Large intestine (tissue), 3 donors: Measurements from ENCODE around the gene ESPN. TPM values are rescaled to one million over a fixed set of nuclear protein-coding genes. Genes with fewer than 3 reads are reported as not detected.

ENCODE experiments used
- DNase-seq, 2 donors: peaks; one replicate each; pipeline versions ENCODE4 v3.0.0 to v3.0.0-alpha.2; 2013
- H3K27ac ChIP-seq: one replicate; pipeline ENCODE4 v1.5.1; 2013; ENCODE audit warnings: low read length
- H3K27me3 ChIP-seq: 2 replicates; pipeline ENCODE4 v1.6.1; 2013; ENCODE audit warnings: low read length; ENCODE audit not compliant: control insufficient read depth, insufficient read depth
- H3K36me3 ChIP-seq: 2 replicates; pipeline ENCODE4 v1.6.1; 2013; ENCODE audit warnings: low read length; ENCODE audit not compliant: control insufficient read depth, insufficient read depth
- H3K4me1 ChIP-seq: one replicate; pipeline ENCODE4 v1.6.1; 2013; ENCODE audit warnings: low read length; ENCODE audit not compliant: control insufficient read depth, insufficient read depth
- H3K4me3 ChIP-seq: one replicate; pipeline ENCODE4 v1.5.1; 2013; ENCODE audit warnings: low read length
- H3K9me3 ChIP-seq: one replicate; pipeline ENCODE4 v1.6.1; 2013; ENCODE audit warnings: mild to moderate bottlenecking, low read depth, low read length, moderate library complexity; ENCODE audit not compliant: control insufficient read depth
- WGBS: methylation state at CpG from one replicate; pipeline ENCODE4 v1.1.5; 2013; ENCODE audit warnings: low lambda C conversion rate; ENCODE audit not compliant: insufficient coverage; 5-methylcytosine and 5-hydroxymethylcytosine counted together
- polyA plus RNA-seq: library from polyadenylated mRNA; unstranded; fragments of 120-200 nt; gene quantifications from one replicate; pipeline ENCODE4 v1.2.1, GENCODE V29; 2013

The ESPN gene
- polyA plus RNA-seq, 1 donor: 256 TPM

GRCh38 chr1:6419397-6419803 lies 5.2 kb upstream of the ESPN start:
- H3K9me3 ChIP-seq: peaks cover 5% of the 10 kb centered on the region
- WGBS: no CpG with 5 or more reads among the region's 48 CpGs
- no peaks in the 10 kb centered on the region for H3K36me3 ChIP-seq
- no peak overlapping the region for H3K4me3 ChIP-seq
- no peak overlapping the region for H3K27ac ChIP-seq
- H3K4me1 ChIP-seq: peaks cover 36% of the 10 kb centered on the region
- H3K27me3 ChIP-seq: peaks cover 76% of the 10 kb centered on the region
- no peak for DNase-seq

DNA sequence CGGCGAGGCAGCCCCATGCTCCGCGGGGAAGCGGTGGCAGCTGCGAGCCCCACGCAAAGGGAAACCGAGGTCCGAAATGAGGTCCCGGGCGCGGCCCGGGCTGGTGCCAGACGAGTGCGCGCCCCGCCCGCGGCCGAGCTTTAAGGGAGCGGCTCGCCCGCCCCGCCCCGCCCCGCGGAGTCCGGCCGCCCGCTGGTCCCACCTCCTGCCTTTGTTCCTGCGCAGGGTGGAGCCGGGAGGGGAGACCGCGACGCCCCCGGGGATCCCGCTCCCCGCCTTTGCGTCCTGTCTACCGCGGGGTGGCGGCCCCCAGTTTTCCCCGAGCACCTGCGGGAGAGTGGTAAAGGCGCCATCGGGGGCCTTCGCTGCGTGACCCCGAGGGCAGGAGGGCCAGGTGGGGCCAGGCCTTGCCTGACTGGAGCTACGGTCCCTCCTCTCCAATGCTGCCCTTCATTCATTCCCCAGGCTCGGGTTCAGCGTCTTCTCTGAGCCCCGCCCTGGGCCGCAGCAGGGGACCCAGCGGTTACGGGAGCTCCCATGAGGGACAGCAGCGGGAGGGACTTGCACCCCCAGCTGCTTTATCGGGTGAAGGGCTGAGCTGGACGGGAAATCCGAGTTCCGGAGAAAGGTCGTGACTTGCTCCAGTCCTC lies 4.6 kb upstream of the ESPN start, which contains the start of gene HES2:
Gene HES2 (minus strand): TSS at position 116 of the 650 bp plus-strand sequence. CDS start 99 bp downstream, at position 17.
- H3K4me1 ChIP-seq: peaks cover 31% of the 10 kb centered on the region
- no peaks in the 10 kb centered on the region for H3K36me3 ChIP-seq
- no peak within 1 kb of the TSS for H3K27ac ChIP-seq
- WGBS: no CpG with 5 or more reads among the region's 62 CpGs
- H3K9me3 ChIP-seq: peaks cover 5% of the 10 kb centered on the region
- H3K27me3 ChIP-seq: peaks cover 77% of the 10 kb centered on the region
- H3K4me3 ChIP-seq: no peak within 1 kb of the TSS
- DNase-seq: peak in 1 of 2 donors; percentile 50

DNA sequence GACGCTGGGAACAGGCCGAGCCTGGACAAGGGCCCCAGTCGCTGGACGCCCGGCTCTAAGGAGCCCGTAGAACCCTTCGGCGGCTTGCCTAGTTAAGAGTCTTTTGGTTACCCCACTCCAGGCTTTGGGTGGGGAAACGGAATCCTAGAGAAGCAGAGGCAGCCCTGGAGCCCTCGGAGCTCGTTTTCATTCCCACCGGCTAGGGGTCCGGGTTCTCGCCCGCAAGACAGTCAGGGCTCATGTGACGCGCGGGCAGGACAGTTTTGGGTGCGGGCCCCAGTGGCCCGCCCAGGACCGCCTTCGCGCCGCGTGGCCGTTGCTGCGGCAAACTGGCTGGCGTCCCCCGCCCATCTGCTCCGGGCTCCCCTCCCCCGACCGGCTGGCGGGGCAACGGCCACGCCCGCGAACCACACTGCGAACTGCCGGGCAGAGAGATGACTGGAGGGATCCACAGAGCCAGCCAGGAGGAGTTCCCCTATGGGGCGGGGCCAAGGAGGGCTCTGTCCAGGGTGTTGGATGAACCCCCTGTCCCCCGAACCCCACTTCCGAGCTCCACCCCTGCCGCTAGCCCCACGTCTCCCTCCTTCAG lies 4.0 kb upstream of the ESPN start:
- Histone ChIP-seq H3K4me3 (no peak overlapping the region), H3K27ac (no peak overlapping the region), H3K9me3 (peaks cover 7% of the 10 kb centered on the region), H3K36me3 (no peaks in the 10 kb centered on the region), H3K4me1 (peaks cover 30% of the 10 kb centered on the region), H3K27me3 (peaks cover 83% of the 10 kb centered on the region)
- DNase-seq: peak in 1 of 2 donors; percentile 60
- WGBS: no CpG with 5 or more reads among the region's 44 CpGs

DNA sequence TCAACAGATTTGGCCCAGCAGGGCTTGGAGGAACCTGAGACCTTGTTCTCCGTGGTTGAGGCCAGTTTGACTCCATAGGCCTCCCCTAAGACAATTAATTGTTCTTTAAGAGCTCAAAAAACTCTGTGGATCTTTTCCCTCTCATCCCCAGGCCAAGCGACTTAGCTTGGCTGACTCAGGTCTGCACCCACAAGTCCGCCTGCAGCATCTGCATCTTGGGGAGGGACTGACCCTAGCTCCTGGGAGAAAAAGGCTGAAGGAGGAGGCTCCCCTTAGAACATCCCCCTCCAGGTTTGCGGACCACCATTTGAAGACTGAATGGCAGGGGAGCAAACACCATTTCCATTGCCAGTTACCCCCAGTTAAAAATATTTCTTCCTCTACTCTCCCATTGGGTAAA lies 3.3 kb upstream of the ESPN start:
- WGBS: no CpG with 5 or more reads among the region's 4 CpGs
- H3K27me3 ChIP-seq: peaks cover 89% of the 10 kb centered on the region

GRCh38 chr1:6423321-6423999 lies 1.1 kb upstream of the ESPN start:
- H3K36me3 ChIP-seq: no peaks in the 10 kb centered on the region
- H3K9me3 ChIP-seq: peaks cover 7% of the 10 kb centered on the region
- peaks cover 26% of the 10 kb centered on the region for H3K4me1 ChIP-seq
- no peak overlapping the region for H3K4me3 ChIP-seq
- DNase-seq: peak; percentile 46 to 66
- peaks cover 76% of the 10 kb centered on the region for H3K27me3 ChIP-seq
- H3K27ac ChIP-seq: no peak overlapping the region
- WGBS: no CpG with 5 or more reads among the region's 24 CpGs

More for the DNA sequence above, 3.3 kb upstream of the ESPN start:
- Histone ChIP-seq H3K4me1 (peaks cover 26% of the 10 kb centered on the region), H3K9me3 (peaks cover 7% of the 10 kb centered on the region), H3K4me3 (no peak overlapping the region), H3K36me3 (no peaks in the 10 kb centered on the region), H3K27ac (no peak overlapping the region)
- DNase-seq: no peak

DNA sequence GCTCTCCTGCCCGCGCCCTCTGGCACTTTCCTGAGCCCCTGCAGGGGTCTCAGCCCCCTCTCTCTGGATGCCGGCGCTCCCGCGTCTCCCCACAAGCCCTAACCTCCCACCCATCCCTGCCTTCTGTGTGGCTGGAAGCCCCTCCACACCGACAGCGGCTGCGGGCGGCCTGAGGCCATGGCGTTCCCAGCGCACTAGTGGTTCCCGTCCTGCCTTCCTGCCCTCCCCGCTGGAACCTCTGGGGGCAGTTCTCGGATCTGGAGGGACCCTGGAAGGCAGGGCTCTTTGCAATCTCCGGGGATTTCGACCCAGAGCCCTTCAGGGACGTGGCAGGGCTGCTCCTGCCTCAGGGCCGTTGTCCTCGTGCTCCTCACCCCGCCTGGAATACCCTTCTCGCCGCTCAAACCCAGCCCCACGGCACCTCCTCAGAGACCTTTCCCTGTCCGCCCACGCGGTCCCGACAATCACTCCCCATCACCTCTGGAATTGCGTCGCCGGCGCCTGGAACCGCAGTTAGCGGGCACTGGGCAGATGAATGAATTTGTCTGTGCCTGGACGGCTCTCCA lies 493 bp upstream of the ESPN start:
- Histone ChIP-seq H3K9me3 (peaks cover 7% of the 10 kb centered on the region), H3K4me3 (no peak overlapping the region), H3K36me3 (no peaks in the 10 kb centered on the region), H3K27me3 (peaks cover 71% of the 10 kb centered on the region), H3K4me1 (peaks cover 26% of the 10 kb centered on the region), H3K27ac (no peak overlapping the region)
- DNase-seq: no peak
- no CpG with 5 or more reads among the region's 35 CpGs for WGBS

DNA sequence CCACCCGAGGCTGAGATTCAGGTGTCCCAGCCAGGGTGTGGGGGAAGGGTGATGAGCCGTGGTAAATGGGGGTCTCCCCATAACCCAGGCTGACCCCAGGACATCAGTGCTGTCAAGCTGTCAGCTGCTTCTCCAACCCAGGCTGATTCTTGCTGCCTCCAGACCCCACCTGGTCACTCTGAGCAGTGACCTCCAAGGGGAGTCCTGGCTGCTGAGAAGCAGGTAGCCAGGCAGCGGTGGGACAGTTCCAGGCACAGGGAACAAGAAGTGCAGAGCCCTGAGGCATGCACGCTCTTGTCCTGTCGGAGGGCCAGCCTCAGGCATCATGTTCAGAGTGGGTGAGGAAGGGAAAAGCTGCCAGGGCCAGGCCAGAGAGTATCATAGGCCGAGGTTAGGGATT lies 1.1 kb downstream of the ESPN start:
- H3K36me3 ChIP-seq: no peaks in the 10 kb centered on the region
- no peak for DNase-seq
- peaks cover 19% of the 10 kb centered on the region for H3K4me1 ChIP-seq
- H3K27me3 ChIP-seq: peaks cover 64% of the 10 kb centered on the region
- H3K4me3 ChIP-seq: no peak overlapping the region
- H3K27ac ChIP-seq: no peak overlapping the region
- H3K9me3 ChIP-seq: peaks cover 3% of the 10 kb centered on the region
- WGBS: no CpG with 5 or more reads among the region's 6 CpGs

GRCh38 chr1:6426277-6426971 lies 1.8 kb downstream of the ESPN start:
- H3K4me3 ChIP-seq: no peak overlapping the region
- DNase-seq: no peak
- H3K9me3 ChIP-seq: peaks cover 3% of the 10 kb centered on the region
- H3K36me3 ChIP-seq: no peaks in the 10 kb centered on the region
- H3K4me1 ChIP-seq: peaks cover 15% of the 10 kb centered on the region
- peaks cover 60% of the 10 kb centered on the region for H3K27me3 ChIP-seq
- no CpG with 5 or more reads among the region's 9 CpGs for WGBS
- no peak overlapping the region for H3K27ac ChIP-seq

GRCh38 chr1:6426972-6427350 lies 2.4 kb downstream of the ESPN start:
- Histone ChIP-seq H3K36me3 (no peaks in the 10 kb centered on the region), H3K4me1 (peaks cover 15% of the 10 kb centered on the region), H3K9me3 (peaks cover 3% of the 10 kb centered on the region), H3K27ac (no peak overlapping the region), H3K27me3 (peaks cover 55% of the 10 kb centered on the region), H3K4me3 (no peak overlapping the region)
- WGBS: no CpG with 5 or more reads among the region's 10 CpGs
- no peak for DNase-seq
